Measurements from ENCODE around the gene ACCS. TPM values are rescaled to one million over a fixed set of nuclear protein-coding genes. Genes with fewer than 3 reads are reported as not detected.

Gene ACCS, protein sequence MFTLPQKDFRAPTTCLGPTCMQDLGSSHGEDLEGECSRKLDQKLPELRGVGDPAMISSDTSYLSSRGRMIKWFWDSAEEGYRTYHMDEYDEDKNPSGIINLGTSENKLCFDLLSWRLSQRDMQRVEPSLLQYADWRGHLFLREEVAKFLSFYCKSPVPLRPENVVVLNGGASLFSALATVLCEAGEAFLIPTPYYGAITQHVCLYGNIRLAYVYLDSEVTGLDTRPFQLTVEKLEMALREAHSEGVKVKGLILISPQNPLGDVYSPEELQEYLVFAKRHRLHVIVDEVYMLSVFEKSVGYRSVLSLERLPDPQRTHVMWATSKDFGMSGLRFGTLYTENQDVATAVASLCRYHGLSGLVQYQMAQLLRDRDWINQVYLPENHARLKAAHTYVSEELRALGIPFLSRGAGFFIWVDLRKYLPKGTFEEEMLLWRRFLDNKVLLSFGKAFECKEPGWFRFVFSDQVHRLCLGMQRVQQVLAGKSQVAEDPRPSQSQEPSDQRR
- total RNA-seq: 47.4 TPM

DNA sequence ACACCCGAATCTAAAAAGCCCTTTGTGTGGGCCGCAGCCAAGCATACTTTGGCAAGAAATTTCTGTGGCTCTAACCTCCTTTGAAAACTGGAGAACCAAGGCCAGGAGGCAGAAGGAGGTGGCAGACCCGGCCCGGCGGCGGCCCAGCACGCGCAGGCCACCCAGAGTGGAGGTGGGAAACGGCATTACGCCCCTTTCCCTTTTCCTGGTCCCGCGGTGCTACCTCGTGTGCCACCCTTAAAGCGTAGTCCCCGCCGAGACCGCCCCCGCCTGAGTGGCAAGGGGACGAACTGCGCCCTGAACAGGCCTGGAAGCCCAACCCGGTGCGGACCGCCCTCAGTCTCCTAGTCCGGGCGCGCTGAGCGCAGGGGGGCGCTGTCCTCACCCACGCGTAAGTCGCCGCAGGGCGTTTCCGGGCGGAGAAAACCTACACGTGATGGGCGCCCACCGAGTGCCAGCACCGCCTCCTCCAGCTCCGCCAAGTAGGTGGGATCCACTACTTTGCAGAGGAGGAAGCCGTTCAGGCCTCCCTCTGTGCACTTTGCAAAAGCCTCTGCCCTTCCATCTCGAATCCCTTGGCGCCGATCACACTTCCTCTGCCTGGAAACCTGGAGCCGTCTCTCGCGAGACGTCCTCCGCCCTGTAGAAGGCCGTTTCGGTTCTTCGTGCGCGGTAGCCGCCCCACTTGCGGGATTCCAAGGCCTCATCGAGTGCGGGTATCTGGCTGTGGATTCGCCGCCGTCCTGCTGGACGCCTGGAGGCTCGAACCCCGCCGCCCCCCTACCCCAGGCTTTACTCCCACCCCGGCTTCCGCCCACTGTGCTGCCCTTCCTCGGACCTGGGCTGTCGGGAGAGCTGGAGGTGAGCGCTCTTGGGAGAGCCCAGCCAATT lies at the start of gene ACCS:
Gene ACCS (plus strand): TSS at position 430 of the 891 bp plus-strand sequence. CDS start 1,358 bp downstream, outside the sequence.
- DNase-seq (ENCODE audit: low read depth in 2 of 3, low spot score in 2 of 3): peak; percentile 73 to 97 (median 96)

GRCh38 chr11:44016546-44017442 lies 49.3 kb upstream of the ACCS start:
- no peak for DNase-seq (ENCODE audit: low read depth in 2 of 3, low spot score in 2 of 3)

GRCh38 chr11:44017443-44018126 lies 48.5 kb upstream of the ACCS start:
- no peak for DNase-seq (ENCODE audit: low read depth in 2 of 3, low spot score in 2 of 3)

- no peak for DNase-seq (ENCODE audit: low read depth in 2 of 3, low spot score in 2 of 3)
Measured at GRCh38 chr11:44018127-44018521, 47.9 kb upstream of the ACCS start.

- DNase-seq (ENCODE audit: low read depth in 2 of 3, low spot score in 2 of 3): no peak
Measured at GRCh38 chr11:44018829-44019228, 47.2 kb upstream of the ACCS start.

DNA sequence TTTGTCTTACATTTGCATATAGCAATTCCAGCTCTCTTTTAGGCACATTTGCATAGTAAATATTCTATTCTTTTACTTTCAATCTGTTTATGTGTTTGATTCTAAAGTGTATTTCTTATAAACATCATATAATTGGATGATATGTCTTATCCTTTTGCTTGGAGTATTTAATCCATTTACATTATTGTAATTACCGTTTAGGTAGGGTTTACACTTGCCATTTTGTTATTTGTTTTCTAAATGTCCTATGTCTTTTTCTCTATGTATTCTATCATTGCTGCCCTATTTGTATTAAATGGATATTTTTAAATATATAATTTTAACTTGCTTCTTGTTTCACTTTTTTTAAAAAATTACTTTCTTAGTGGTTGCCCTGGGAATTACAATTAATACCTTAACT lies 41.1 kb upstream of the ACCS start:
- DNase-seq (ENCODE audit: low read depth in 2 of 3, low spot score in 2 of 3): no peak

DNA sequence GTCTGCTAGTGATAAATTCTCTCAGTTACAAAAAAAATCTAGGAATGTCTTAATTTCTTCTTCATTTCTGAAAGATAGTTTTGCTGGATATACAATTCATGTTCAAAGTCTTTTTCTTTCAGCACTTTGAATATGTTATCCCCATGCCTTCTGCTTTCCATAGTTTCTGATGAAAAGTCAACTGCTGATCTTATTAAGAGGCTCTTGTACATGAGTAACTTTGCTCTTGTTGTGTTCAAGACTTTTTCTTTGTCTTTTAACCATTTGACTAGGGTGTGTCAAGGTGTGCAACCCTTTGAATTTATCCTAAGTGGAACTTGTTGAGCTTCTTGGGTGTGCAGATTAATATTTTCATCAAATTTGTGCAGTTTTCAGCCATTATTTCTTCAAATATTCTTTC lies 40.3 kb upstream of the ACCS start:
- no peak for DNase-seq (ENCODE audit: low read depth in 2 of 3, low spot score in 2 of 3)

GRCh38 chr11:44028401-44028800 lies 37.7 kb upstream of the ACCS start:
- DNase-seq (ENCODE audit: low read depth in 2 of 3, low spot score in 2 of 3): no peak

GRCh38 chr11:44028816-44029506 lies 37.1 kb upstream of the ACCS start:
- DNase-seq (ENCODE audit: low read depth in 2 of 3, low spot score in 2 of 3): no peak

- DNase-seq (ENCODE audit: low read depth in 2 of 3, low spot score in 2 of 3): no peak
Measured at GRCh38 chr11:44029507-44029845, 36.6 kb upstream of the ACCS start.

GRCh38 chr11:44029977-44030911 lies 35.8 kb upstream of the ACCS start:
- DNase-seq (ENCODE audit: low read depth in 2 of 3, low spot score in 2 of 3): no peak

GRCh38 chr11:44030996-44031395 lies 35.1 kb upstream of the ACCS start:
- no peak for DNase-seq (ENCODE audit: low read depth in 2 of 3, low spot score in 2 of 3)

DNA sequence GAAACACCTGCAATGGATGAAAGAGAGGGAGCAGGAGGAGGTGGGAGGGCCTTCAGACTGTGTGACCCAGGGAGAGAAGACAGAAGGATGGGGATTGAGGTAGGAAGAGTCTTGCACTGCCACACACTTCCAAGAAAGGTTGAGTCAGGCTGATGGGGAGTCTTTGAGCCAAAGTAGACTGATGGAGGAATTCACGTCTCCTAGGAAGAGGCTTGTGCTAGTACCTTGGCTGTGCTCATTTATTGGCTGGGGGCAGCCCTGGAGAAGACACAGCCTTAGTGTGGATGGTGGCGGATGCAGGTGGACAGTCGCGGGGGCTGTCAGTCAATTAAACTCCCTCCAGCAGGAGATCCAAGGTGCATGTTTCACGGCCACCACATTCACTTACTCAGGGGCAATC lies 34.5 kb upstream of the ACCS start:
- no peak for DNase-seq (ENCODE audit: low read depth in 2 of 3, low spot score in 2 of 3)

DNA sequence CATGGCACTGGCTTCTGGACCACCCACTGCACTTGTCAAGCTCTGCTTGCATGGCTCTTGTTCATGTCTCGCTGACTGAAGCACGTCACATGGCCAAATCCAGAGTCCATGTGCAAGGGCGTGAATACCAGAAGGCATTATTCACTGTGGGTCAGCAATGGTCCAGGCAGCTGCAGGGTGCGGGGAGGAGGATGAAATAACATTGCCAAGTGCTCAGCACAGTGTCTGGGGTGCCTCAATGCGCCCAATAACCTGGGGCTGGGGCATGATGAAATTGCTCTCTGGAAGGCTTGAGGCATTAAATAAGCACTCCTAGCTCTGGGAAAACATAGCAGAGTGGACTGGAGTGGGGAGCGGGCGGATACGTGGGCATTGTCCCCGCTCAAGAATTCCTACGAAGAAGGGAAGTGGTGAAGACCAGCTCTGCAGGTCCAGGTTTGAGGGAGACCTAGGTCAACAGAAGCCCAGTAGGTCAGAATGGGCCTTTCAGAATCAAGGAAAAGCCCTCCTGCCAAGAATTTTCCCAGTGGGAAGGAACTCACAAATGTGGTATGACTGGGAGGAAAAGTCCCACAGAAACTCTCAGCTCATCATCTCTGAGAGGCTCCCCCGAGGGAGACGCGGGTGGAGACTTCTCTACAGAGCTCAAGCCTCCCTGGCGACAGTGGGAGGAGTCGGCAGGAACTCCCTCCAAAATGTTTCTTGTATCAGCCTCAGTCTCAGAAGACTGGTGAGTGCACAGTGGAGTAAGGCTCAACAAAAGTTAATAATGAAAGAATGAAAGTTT lies 33.6 kb upstream of the ACCS start:
- DNase-seq (ENCODE audit: low read depth in 2 of 3, low spot score in 2 of 3): no peak

DNA sequence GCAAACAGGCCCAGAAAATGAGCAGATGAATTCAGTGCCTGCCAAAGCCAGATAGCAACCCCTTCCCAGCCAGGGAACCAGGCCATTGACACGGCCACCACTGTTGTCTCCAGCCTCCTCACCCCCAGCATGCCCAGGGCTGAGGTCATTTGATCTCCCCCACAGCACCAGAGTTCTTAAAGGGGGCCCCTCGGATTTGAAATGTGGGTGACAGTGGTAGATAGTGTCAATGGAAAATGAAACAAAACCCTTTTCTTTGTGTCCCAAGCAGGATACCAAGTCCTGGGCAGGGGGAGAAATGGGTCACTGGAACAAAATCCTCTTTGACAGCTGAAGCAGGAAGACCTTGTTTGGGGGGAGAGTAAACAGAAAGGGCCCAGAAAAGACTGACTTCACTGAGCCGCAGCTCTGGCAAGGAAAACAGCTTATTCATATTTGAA lies 32.6 kb upstream of the ACCS start:
- DNase-seq (ENCODE audit: low read depth in 2 of 3, low spot score in 2 of 3): no peak

DNA sequence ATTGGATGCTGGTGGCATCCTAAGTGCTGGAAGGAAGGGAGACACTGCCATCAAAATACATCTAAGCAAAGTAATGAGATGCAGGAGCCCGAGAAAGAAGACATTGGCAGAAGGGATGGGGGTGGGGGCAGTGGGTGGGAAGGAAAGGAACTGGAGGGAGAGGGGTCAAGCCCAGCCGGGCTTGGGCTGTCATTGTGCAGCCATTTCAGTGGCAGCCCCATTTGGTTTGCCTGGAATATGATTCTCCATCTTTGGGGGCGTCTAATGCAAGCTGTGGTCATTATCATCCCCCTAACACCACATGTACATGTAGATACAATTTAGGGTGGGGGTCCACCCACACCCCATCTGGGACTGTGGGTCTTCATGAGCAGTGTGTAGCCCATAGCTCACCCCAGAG lies 32.2 kb upstream of the ACCS start:
- DNase-seq (ENCODE audit: low read depth in 2 of 3, low spot score in 2 of 3): no peak

DNA sequence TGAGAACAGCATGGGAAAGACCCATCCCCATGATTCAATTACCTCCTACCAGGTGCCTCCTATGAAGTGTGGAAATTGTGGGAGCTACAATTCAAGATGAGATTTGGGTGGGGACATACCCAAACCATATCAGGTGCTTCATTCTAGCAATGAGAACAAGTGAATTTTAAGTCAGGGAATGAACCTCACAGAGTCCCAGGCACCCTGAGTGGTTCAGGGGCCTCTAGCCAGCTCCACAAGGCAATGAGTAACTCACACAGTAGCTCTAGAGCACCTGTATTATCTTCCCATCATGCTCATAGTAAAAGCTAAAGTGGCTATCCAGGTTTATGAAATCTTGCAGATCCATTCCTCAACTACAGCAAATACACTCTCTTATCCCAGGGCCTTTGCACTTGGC lies 31.4 kb upstream of the ACCS start:
- DNase-seq (ENCODE audit: low read depth in 2 of 3, low spot score in 2 of 3): no peak

Data from hematopoietic multipotent progenitor cell (in vitro differentiated cells).